SH-SY5Y (cell line): ENCODE measurements around the gene PTS.

Experiments used
- GATA2 ChIP-seq: IDR thresholded peaks from 2 replicates; pipeline ENCODE4 v1.6.1; 2011; ENCODE audit warnings: mild to moderate bottlenecking, low read depth, low read length
- GATA3 ChIP-seq: IDR thresholded peaks from 2 replicates; pipeline ENCODE4 v1.6.1; 2011; ENCODE audit warnings: low read depth, mild to moderate bottlenecking, low read length, moderate library complexity

- TF ChIP-seq GATA2: no peak
- no peak for TF ChIP-seq GATA3
These were observed 3.7 kb downstream of the PTS start for GRCh38 chr11:112229746-112230433.
